SK-N-DZ (cell line): ENCODE measurements around the gene COMT.
"Not testable (repeated sequence)": the region's sequence is repeated elsewhere in the genome, so short reads cannot be mapped to it uniquely, and the experiment has no call there.

Source experiments
- DNase-seq: peaks from one replicate; pipeline ENCODE4 v3.0.0-alpha.2; 2015; ENCODE audit warnings: low spot score

Gene COMT

DNA sequence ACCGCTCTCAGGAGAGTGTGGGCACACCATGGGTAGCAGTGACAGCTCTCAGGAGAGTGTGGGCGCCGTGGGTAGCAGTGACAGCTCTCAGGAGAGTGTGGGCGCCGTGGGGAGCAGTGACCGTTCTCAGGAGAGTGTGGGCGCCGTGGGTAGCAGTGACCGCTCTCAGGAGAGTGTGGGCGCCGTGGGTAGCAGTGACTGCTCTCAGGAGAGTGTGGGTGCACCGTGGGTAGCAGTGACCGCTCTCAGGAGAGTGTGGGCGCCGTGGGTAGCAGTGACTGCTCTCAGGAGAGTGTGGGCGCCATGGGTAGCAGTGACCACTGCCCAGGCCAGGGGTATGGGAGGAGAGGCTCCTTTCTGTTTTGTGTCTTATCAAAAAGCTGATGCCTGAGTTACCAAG, 33.7 kb upstream of the COMT start:
- DNase-seq, result not testable (repeated sequence)

DNA sequence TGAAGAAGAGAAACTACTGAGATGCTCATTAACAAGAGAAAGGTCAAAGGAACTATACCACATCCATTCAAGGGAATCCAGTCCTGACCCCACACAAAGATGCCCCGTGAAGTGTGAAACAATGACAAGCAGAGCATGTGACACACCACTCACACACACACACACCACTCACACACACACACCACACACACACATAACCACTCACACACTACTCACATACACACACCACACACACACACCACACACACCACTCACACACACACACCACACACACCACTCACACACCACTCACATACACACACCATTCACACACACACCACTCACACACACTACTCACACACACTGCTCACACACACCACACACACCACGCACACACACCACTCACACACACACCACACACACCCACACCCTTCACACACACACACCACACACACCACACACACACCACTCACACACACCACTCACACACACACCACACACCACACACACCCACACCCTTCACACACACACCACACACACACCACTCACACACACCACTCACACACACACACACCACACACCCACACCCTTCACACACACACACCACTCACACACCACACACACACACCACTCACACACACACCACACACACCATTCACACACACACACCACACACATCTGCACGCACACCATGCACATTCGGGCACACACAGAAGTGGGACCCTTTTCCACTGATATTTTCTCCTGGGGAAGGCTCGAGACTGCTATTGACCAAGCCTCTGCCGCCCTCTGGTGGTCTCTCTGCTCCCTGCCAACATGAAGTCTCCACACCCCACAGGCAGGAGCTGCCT, 32.0 kb upstream of the COMT start:
- peak; percentile 73 for DNase-seq

DNA sequence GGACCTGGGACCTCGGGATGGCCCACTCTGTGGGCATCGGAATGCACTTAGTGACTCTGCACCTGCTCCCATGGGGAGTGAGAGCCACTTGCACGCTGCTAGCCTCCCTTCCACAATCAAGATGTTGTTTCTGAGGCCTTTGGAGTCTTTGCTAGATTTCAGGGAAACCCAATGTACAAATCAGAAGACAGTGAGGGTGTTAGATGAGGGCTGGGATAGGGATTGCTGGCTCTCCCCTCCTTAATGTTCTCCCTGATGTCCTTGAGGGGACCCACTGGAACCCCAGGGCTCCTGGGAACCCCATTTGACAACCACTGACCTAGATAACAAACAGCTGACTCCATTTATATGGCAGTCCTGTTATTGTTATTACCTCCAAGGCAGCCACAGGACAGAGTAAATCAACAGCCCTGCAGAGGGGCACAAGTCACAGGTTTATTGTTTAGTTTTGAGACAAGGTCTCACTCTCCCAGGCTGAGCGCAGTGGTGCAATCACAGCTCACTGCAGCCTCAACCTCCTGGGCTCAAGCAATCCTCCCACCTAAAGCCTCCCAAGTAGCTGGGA, 31.3 kb upstream of the COMT start:
- DNase-seq, result no peak

DNA sequence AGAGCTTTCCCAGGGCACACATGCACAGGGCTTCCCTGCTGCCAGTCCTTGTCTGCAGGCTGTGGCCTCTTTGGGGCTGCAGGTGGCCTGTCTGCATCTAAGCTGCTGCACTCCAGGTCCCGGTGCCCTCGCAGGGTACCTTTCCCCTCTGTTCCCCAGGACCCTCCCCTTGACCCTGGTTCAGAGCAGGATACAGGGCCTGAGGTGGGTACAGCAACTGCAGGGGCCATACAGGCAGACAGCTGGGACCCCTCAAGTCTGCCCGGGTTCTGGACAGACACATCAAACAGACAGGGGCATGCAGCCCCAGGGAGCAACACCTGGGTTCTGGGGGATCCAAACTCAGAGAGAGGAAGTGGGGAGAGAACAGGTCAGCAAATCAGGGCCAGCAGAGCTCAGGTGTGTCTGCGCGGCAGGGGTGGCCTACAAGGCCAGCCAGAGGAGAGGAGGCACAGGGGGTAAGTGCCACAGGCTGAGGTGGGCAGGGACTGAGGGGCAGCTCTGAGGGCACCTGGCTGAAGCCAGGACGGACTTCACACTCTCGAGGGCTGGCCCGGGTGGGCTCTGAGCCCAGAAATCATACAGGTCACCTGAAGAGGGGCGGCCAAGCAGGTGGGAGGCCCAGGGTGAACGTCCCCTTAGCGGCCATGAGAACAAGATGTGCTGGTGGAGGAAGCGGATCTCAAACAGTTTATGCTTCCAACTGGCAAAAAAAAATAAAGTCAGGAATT, 29.9 kb upstream of the COMT start:
- DNase-seq, result no peak

DNA sequence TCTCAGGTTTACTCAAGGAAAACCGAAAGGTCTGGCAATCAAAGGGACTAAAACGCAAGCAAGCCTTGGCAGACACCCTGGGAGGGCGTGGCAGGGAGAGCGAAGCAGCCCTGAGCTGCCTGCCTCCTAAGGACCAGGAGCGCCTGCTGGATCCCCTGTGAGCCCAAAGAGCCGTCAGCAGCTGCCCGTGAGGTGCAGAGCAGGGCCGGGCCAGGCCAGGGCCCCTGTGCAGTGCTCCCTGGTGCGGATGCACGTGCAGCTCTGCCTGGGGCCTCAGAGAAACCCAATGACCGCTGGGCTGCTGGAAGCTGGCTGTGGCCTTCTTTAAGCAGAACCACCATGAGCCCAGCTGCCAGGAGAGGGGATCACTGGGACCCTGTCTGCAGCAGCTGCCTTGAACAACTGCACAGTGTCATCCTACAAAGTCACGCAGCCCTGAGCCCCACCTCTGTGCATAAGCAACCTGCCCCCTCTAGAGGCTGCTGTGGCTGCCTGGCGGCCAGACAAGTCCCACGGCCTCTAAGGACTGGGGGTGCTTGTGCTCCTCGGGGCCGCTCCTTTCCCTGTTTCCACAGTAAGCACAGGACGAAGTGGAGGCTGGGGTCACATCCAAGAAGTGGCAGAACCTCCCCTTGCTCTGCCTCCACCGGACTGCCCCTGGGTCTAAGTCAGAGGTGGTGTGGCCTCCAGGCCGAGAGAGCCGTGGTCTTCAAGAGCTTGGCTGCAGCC, 29.1 kb upstream of the COMT start:
- DNase-seq, result peak; percentile 30

DNA sequence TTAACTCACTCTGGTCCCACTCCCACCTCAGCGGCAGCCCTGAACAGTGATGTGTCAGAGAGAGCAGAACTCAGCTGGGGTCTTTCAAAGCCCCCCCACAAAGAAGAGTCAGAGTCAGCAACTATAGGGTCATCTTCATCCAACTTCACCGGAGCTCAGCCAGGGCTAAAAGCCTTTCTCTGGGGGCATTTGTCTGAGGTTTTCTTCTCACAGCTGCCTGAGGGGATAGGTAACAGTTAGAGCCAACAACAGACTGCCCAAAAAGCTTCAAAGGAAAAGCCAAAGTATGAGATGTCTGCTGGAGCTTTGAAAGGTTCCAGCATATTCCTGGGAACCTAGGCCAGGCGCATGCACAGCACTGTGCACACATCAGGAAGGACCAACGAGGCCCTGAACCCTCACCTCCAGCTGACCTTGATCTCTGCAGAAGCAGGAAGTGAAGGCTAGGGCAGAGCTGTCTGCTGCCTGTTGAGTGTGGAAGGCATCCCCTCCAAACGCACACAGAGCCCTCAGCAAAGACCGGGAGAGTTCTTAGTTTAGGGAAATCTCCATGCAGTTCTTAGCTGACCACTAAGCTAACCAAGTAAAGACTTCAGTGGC, 28.1 kb upstream of the COMT start:
- DNase-seq, result no peak

DNA sequence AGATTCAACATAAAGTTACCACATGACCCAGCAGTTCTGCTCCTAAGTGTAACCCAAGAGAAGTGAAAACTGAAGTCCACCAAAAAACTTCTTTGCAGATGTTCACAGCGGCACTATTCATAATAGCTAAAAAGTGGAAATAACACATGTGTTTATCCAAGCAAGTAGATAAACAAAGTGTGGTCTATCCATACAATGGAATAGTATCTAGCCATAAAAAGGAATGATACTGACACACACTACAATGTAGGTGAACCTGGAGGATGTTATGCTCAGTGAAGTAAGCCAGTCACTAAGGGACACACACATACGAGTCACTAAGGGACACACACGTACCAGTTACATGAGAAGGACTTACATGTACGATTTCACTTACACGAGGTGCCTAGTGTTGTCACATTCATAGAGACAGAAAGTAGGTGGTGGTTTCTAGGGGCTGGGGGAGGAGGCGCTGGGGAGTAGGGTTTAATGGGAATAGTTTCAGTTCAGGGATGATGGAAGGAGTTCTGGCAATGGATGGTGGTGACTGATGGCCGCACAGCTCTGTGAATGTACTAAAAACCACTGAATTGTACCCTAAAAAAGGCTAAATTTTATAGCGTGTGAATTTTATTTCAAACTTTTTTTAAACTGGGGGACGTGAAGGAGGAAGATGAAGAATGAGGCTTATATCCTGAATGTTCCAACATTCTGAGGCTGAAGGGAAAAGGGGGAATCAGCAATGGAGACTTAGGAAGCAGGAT, 27.2 kb upstream of the COMT start:
- DNase-seq, result no peak

DNA sequence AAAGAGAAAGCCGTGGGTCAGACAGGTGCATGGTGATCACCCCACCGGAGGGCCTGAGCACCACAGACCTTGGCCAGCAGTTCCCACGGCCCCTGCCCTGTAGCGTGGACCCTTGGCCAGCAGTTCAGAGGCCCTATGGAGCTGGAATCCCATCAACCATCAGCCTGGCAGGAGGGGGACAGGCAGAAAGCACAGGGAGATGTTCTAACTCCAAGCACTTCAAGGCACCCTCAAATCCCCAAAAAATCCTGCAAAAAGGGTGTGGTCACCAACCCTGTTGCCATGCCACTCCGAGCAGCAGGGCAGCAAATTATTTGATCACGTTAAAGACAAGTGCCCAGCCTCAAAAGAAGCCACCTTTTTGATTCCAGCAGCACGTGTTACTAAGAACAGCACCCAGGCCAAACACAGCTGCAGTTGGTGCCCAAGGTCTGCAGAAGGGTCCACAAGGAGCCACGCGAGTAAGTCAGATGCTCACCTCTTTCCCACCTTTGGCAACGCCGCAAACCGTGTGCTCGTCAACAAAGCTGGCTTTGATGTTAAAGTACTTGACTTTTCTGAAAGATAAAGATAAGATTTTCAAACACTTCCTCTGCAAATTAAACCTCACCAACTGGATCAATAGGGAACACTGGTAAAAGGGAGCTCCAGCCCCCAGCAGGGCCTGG, 26.2 kb upstream of the COMT start:
- no peak for DNase-seq

DNA sequence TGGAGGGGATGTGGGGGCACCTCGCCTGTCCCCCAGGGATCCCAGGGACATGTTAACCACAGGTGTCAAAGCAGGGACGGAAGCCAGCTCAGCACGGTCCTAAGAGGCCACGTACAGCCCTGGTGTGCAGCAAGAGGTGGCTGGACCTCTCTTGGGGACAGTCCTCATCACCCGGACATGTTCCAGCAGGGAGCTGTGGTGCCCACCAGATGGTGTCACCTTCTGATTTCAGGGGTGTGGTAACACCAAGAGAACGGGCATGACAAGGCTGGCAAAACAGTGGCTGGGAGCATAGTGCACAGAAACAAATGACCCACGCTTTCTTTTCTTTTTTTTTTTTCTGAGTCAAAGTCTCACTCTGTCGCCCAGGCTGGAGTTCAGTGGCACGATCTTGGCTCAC, 25.6 kb upstream of the COMT start:
- DNase-seq, result no peak

DNA sequence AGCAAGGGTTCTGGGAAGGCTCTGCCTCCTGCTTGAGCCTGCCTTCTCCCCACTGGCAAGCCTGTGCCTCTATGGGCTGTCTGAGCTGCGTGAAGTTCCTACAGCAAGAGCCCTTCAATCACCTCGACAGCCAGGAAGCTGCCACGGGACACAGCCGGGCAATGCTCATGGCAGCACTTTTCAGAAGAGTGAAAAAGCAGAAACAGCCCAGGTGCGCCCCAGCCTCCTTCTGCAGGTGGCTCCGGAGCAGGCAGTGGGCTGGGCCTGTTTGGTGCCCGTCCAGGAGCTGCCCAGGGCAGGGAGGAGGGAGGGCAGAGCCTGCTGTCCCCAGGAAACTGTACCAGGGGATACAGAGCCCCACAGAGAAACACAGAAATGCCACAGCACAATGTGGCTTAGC, 24.6 kb upstream of the COMT start:
- DNase-seq, result no peak

DNA sequence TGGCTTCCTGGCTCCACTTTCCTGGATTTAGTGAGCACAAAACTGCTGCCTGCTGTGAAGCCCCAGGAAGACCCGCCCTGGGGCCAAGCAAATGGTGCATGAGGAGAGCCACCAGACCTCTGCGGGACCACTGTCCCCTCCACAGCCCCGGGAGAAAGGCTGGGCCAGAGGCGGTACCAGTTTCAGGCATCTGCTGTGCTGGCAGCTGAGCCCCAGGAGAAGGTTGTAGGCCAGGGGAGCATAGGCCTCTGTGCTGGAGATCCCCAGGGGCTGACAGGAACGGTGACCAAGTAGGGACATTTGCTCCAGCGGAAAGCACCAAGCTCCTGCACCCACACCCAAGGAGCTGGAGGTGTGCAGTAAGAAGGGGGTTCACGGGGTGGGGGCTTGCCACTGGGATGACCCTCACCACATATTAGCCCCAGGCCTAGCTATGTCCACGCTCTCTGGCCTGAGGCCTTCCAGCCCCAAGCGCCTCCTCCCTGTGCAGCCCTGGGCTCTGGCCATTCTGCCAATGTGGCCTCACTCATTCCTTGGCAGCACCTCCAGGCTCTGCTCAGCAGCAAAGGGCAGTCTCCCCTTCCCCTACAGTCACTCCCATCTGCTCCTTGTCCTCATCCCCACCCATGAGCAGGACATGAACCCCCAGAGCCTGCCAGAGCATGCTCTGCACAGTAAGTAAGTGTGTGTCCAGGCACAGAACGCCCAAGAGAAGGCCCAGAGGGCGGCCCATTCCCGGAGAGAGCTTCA, 24.0 kb upstream of the COMT start:
- DNase-seq, result no peak

DNA sequence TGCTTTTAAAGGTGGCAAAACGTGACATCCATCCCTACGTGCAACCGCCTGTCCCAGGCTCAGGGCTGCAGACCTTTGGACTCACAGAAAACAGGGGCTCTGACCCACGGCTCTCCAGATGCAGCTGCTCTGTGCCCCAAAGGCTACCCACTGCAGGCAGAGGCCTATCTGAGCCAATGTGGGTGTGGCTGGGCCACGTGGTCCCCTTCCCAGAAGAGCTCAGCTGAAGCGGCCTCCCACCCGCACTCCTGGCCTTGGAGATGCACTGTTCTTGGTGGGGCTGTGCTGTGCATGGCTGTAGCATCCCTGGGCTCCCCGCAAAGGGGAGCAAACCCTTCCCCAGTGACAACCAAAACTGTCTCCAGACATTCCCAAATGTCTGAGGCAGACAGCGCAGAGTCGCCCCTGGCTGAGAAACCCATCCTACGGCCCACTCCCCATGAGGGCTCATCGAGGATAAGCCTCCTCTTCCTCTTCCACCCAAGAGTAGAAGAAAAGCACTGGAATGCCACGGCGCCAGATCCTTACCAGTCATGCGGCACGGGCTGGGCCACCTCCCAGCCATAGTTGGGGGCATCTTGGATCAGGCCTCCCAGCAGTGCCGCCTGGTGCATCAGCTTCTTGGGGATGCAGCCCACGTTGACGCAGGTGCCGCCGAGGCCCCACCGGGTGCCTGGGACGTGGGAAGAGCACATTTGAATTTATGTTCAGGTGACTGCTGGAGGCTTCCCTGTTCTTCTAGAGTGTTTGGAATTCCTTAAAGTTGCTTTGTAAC, 23.1 kb upstream of the COMT start:
- no peak for DNase-seq

DNA sequence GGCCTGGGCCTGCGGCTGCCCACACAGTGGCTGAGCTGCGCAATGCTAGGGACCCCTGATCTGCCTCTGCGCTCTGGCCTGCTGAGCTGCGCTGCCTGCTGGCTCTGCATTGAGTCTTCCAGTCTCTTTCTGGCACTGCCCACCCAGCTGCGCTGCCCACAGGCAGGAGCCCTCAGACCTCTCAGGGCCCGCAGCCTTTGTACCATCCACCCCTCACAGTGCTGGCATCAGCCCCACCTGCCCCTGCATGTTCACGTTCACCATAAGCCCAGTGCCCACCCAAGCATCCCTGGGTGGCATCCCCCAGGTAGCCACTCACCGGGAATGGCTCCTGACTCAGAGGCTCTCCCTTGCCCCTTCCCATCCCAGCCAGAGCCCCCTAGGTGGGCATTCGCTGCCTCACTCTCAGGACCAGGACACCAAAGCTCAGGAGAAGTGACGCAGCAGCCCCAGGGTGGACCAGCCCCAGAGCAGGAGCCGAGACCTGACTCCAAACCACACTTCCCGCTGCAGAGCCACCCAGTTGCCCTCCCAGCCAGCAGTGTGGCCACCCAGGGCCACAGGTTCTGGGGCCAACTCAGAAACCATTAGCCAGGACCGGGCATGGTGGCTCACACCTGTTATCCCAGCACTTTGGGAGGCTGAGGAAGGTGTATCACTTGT, 21.7 kb upstream of the COMT start:
- no peak for DNase-seq

DNA sequence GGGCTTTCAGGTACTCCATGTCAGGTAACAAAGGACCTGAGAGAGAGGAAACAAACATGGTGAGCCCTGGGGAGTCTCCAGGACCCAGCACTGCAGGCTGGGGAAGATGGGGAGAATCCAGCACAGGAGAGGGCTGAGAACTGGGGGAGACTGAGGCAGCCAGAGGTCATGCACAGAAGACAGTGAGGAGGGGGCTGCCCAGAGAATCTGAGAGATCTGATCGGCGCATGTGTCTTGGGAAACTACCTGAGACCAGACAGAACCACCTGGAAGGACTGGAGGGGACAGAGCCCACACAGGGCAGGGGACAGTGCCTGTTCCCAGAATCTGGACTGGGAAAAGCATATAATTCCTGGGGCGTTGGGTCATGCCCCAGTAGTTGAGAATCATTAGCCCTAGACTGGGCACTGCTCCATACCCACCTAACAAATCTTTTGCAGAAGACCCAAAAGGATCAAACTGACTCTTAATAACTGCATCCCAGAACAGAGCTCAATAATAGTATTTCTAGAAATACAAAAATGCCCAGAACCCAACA, 20.0 kb upstream of the COMT start:
- no peak for DNase-seq

DNA sequence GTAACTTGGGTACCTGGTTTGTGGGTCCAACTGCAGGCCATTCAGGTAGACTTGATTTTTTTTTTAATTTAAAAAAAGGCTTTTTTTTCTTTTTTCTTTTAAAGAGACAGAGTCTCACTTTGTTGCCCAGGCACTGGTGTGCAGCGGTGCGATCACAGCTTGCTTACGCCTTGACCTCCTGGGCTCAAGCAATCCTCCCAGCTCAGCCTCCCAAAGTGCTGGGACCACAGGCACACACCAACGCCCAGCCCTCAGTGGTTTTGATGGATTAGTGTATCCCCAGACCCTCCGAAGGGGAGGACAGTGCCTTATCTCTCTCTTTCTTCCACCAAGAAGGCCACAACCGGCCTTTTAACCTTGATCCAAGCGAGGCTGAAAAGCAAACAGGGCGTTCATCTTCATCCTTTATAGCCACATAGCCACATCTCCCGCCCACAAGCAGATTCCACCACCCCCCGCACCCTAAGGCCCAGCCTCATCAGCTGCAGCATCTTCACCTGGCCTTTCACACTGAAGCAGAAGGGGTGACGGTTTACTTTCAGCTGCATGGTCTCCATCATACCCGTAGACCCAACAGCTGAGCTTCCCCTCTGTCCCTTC, 17.6 kb upstream of the COMT start:
- DNase-seq, result no peak

DNA sequence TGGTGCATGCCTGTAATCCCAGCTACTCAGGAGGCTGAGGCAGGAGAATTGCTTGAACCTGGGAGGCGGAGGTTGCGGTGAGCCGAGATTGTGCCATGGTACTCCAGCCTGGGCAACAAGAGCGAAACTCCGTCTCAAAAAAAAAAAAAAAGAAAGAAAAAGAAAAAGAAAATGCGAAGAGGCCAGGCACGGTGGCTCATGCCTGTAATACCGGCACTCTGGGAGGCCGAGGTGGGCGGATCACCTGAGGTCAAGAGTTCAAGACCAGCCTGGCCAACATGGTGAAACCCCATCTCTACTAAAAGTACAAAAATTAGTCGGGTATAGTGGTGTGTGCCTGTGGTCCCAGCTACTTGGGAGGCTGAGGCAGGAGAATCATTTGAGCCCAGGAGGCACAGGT, 15.5 kb upstream of the COMT start:
- DNase-seq, result not testable (repeated sequence)

DNA sequence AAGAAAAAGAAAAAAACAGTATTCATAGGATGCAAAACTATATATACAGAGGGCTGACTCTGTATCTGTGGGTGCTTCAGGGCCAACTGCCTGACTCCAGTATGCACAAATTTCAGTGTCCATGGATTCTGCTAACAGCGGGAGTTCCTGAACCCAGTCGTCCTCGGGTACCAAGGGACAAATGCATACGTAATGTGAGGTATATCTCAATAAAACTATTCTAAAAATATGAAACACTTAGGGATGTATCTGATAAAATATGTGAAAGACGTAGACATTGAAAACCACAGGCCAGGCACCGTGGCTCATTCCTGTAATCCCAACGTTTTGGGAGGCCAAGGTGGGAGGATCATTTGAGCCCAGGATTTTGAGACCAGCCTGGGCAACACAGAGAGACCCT, 13.9 kb upstream of the COMT start:
- no peak for DNase-seq

DNA sequence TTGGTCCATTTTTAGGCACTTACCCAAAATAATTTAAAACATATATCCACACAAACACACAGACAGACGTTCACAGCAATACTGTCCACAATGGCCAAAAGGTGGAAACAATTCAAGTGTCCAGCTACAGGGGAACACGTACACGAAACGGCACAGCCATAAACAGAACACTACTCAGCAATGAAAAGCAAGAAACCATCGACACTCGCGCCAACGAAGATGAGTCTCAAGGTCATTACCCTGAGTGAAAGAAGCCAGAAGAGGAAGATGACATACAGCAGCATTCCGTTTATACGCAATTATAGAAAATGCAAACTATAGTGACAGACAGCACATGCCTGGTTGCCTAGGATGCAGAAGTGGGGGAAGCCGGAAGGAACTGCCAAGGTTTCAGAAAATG, 13.4 kb upstream of the COMT start:
- DNase-seq, result no peak
